ENCODE data around the gene LRRC56.

LRRC56 gene

GRCh38 chr11:528166-528814 is 9.0 kb upstream of the LRRC56 start:
- DNase-seq: no peak

GRCh38 chr11:528815-529727 is 8.3 kb upstream of the LRRC56 start:
- no peak for DNase-seq

GRCh38 chr11:529728-530411 is 7.5 kb upstream of the LRRC56 start:
- no peak for DNase-seq

- no peak for DNase-seq
Measured at GRCh38 chr11:530960-531831, 6.1 kb upstream of the LRRC56 start.

- DNase-seq: no peak
Measured at GRCh38 chr11:531919-532526, 5.3 kb upstream of the LRRC56 start.

- no peak for DNase-seq
Measured at GRCh38 chr11:532527-532985, 4.8 kb upstream of the LRRC56 start.

GRCh38 chr11:532986-533585 is 4.2 kb upstream of the LRRC56 start:
- DNase-seq: no peak

- no peak for DNase-seq
Measured at GRCh38 chr11:533586-534395, 3.5 kb upstream of the LRRC56 start.

GRCh38 chr11:534396-535209 is 2.7 kb upstream of the LRRC56 start:
- peak; percentile 56 for DNase-seq

- no peak for DNase-seq
Measured at GRCh38 chr11:535210-535518, 2.2 kb upstream of the LRRC56 start.

GRCh38 chr11:535519-536454 is 1.5 kb upstream of the LRRC56 start, which contains the start of gene HRAS:
Gene HRAS, minus strand, starts transcription at chr11:535576.
- DNase-seq: peak; percentile 97

- DNase-seq: no peak
Measured at GRCh38 chr11:537622-538430, 499 bp downstream of the LRRC56 start.

- DNase-seq: no peak
Measured at GRCh38 chr11:538431-539051, 1.2 kb downstream of the LRRC56 start.

GRCh38 chr11:539971-540481 is 2.7 kb downstream of the LRRC56 start:
- DNase-seq: no peak

GRCh38 chr11:540583-541432 is 3.5 kb downstream of the LRRC56 start:
- DNase-seq: no peak

- no peak for DNase-seq
Measured at GRCh38 chr11:541433-541885, 4.1 kb downstream of the LRRC56 start.

All from activated T-cell treated with anti-CD3 and anti-CD28 coated beads, Interleukin-2, amount 50 U/mL, for 1 hour (primary cell).